CD4-positive, alpha-beta T cell treated with Interleukin-6 at 100 ng/mL for 8 hours (primary cell): ENCODE results near the gene ATP5MG.
"Not testable (repeated sequence)": the region's sequence is repeated elsewhere in the genome, so short reads cannot be mapped to it uniquely, and the experiment has no call there.

Experiments
- DNase-seq: peaks from one replicate; pipeline ENCODE4 v3.0.0-alpha.2; 2020; ENCODE audit warnings: mixed read lengths, low spot score

Gene ATP5MG

GRCh38 chr11:118401151-118401879, at the start of gene ATP5MG:
Gene ATP5MG, plus strand, starts transcription at chr11:118401606. Its CDS starts 60 bp downstream, at chr11:118401666.
- peak; percentile 90 for DNase-seq

GRCh38 chr11:118353084-118353710, 48.2 kb upstream of the ATP5MG start:
- peak; percentile 43 for DNase-seq

- DNase-seq = no peak
Measured at GRCh38 chr11:118358071-118358470, 43.3 kb upstream of the ATP5MG start.

GRCh38 chr11:118359295-118359958, 42.0 kb upstream of the ATP5MG start, which contains the start of gene UBE4A:
Gene UBE4A, plus strand, starts transcription at chr11:118359600. Its CDS starts 5,481 bp downstream, at chr11:118365081.
- peak; percentile 98 for DNase-seq

GRCh38 chr11:118364956-118365615, 36.3 kb upstream of the ATP5MG start:
- DNase-seq = no peak

GRCh38 chr11:118366287-118366686, 35.1 kb upstream of the ATP5MG start:
- no peak for DNase-seq

GRCh38 chr11:118370774-118371173, 30.6 kb upstream of the ATP5MG start:
- DNase-seq = no peak

GRCh38 chr11:118373263-118373662, 28.1 kb upstream of the ATP5MG start:
- DNase-seq = no peak

- DNase-seq = no peak
Measured at GRCh38 chr11:118373871-118374270, 27.5 kb upstream of the ATP5MG start.

GRCh38 chr11:118374729-118375128, 26.7 kb upstream of the ATP5MG start:
- DNase-seq = no peak

- DNase-seq = no peak
Measured at GRCh38 chr11:118375978-118376377, 25.4 kb upstream of the ATP5MG start.

GRCh38 chr11:118379497-118379896, 21.9 kb upstream of the ATP5MG start:
- no peak for DNase-seq

- DNase-seq = no peak
Measured at GRCh38 chr11:118380571-118380970, 20.8 kb upstream of the ATP5MG start.

GRCh38 chr11:118382954-118383353, 18.5 kb upstream of the ATP5MG start:
- no peak for DNase-seq

- no peak for DNase-seq
Measured at GRCh38 chr11:118383657-118384056, 17.7 kb upstream of the ATP5MG start.

GRCh38 chr11:118396097-118396501, 5.3 kb upstream of the ATP5MG start:
- DNase-seq = peak; percentile 3

- DNase-seq = no peak
Measured at GRCh38 chr11:118397448-118397847, 4.0 kb upstream of the ATP5MG start.

- peak; percentile 76 for DNase-seq
Measured at GRCh38 chr11:118398791-118399559, 2.4 kb upstream of the ATP5MG start.

GRCh38 chr11:118401880-118402590, 629 bp downstream of the ATP5MG start:
- no peak for DNase-seq

- not testable (repeated sequence) for DNase-seq
Measured at GRCh38 chr11:118402594-118402993, 1.2 kb downstream of the ATP5MG start.

- no peak for DNase-seq
Measured at GRCh38 chr11:118406599-118407166, 5.3 kb downstream of the ATP5MG start.
